ENCODE data around the gene AHR.

Gene AHR

GRCh38 chr7:17339952-17340351, 41.5 kb downstream of the AHR start:
- Histone ChIP-seq H3K4me3 (ENCODE audit: low read depth, low read length, poor library complexity, severe bottlenecking) (no peak overlapping the region), H3K79me2 (ENCODE audit: insufficient read depth, low read length) (no peaks in the 10 kb centered on the region), H2AFZ (ENCODE audit: low read length) (no peak overlapping the region), H3K4me2 (ENCODE audit: low read length) (no peak overlapping the region), H3K9me2 (ENCODE audit: low read depth, low read length) (0 out of 2 replicates have a peak, but pooled peaks cover 2% of the 10 kb centered on the region), H3F3A (ENCODE audit: insufficient read depth, low read length) (no peaks in the 10 kb centered on the region), H3K9ac (ENCODE audit: low read length) (no peak overlapping the region), H3K4me1 (ENCODE audit: insufficient read depth, low read length, severe bottlenecking) (no peaks in the 10 kb centered on the region), H3K9me3 (ENCODE audit: low read length) (no peaks in the 10 kb centered on the region), H4K20me1 (ENCODE audit: insufficient read depth, low read length) (no peaks in the 10 kb centered on the region), H3K27me3 (ENCODE audit: insufficient read depth, low read length) (no peaks in the 10 kb centered on the region), H3K27ac (ENCODE audit: low read depth, low read length, poor library complexity, severe bottlenecking) (no peak overlapping the region), H3K36me3 (ENCODE audit: insufficient read depth, low read length) (no peaks in the 10 kb centered on the region)
- no peak for TF ChIP-seq EZH2 (IDR thresholded peaks at IDR 0.05; ENCODE audit: borderline replicate concordance, low read length)
- TF ChIP-seq, protein P1, sequence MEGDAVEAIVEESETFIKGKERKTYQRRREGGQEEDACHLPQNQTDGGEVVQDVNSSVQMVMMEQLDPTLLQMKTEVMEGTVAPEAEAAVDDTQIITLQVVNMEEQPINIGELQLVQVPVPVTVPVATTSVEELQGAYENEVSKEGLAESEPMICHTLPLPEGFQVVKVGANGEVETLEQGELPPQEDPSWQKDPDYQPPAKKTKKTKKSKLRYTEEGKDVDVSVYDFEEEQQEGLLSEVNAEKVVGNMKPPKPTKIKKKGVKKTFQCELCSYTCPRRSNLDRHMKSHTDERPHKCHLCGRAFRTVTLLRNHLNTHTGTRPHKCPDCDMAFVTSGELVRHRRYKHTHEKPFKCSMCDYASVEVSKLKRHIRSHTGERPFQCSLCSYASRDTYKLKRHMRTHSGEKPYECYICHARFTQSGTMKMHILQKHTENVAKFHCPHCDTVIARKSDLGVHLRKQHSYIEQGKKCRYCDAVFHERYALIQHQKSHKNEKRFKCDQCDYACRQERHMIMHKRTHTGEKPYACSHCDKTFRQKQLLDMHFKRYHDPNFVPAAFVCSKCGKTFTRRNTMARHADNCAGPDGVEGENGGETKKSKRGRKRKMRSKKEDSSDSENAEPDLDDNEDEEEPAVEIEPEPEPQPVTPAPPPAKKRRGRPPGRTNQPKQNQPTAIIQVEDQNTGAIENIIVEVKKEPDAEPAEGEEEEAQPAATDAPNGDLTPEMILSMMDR (IDR thresholded peaks at IDR 0.05; ENCODE audit: low read length) = no peak

DNA sequence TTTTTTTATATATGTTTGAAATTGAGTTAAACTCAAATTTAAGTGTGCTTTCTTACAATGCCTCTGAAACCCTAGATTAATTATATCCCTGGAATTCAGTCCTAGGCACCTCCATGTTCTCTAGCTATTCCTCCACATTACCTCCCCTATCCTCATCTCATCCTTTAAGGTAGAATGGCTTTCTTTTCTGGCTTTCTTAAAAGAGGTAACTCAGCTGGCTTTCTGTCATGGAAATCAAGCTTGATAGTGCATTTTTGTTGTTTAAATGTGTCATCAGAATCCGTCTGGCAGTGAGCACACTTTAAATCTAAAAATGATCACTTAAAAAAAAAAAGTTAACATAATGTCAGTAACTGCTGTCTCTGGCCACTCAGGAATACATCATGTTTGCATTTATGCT, 42.2 kb downstream of the AHR start:
- Histone ChIP-seq H3K79me2 (ENCODE audit: insufficient read depth, low read length) (no peaks in the 10 kb centered on the region), H3K9me3 (ENCODE audit: low read length) (no peaks in the 10 kb centered on the region), H3K9me2 (ENCODE audit: low read depth, low read length) (0 out of 2 replicates have a peak, but pooled peaks cover 2% of the 10 kb centered on the region), H3K27me3 (ENCODE audit: insufficient read depth, low read length) (no peaks in the 10 kb centered on the region), H2AFZ (ENCODE audit: low read length) (no peak overlapping the region), H3K27ac (ENCODE audit: low read depth, low read length, poor library complexity, severe bottlenecking) (no peak overlapping the region), H3K36me3 (ENCODE audit: insufficient read depth, low read length) (no peaks in the 10 kb centered on the region), H3K9ac (ENCODE audit: low read length) (no peak overlapping the region), H3K4me3 (ENCODE audit: low read depth, low read length, poor library complexity, severe bottlenecking) (no peak overlapping the region), H3K4me2 (ENCODE audit: low read length) (no peak overlapping the region), H3K4me1 (ENCODE audit: insufficient read depth, low read length, severe bottlenecking) (no peaks in the 10 kb centered on the region), H3F3A (ENCODE audit: insufficient read depth, low read length) (no peaks in the 10 kb centered on the region), H4K20me1 (ENCODE audit: insufficient read depth, low read length) (no peaks in the 10 kb centered on the region)
- TF ChIP-seq, protein P1 (IDR thresholded peaks at IDR 0.05; ENCODE audit: low read length) = no peak
- TF ChIP-seq EZH2 (IDR thresholded peaks at IDR 0.05; ENCODE audit: borderline replicate concordance, low read length) = no peak

- Histone ChIP-seq H3K4me3 (ENCODE audit: low read depth, low read length, poor library complexity, severe bottlenecking) (no peak overlapping the region), H3F3A (ENCODE audit: insufficient read depth, low read length) (no peaks in the 10 kb centered on the region), H3K27me3 (ENCODE audit: insufficient read depth, low read length) (no peaks in the 10 kb centered on the region), H2AFZ (ENCODE audit: low read length) (no peak overlapping the region), H3K79me2 (ENCODE audit: insufficient read depth, low read length) (no peaks in the 10 kb centered on the region), H3K9ac (ENCODE audit: low read length) (no peak overlapping the region), H3K9me2 (ENCODE audit: low read depth, low read length) (no peaks in the 10 kb centered on the region), H3K4me2 (ENCODE audit: low read length) (no peak overlapping the region), H3K36me3 (ENCODE audit: insufficient read depth, low read length) (no peaks in the 10 kb centered on the region), H3K4me1 (ENCODE audit: insufficient read depth, low read length, severe bottlenecking) (no peaks in the 10 kb centered on the region), H4K20me1 (ENCODE audit: insufficient read depth, low read length) (no peaks in the 10 kb centered on the region), H3K9me3 (ENCODE audit: low read length) (no peaks in the 10 kb centered on the region), H3K27ac (ENCODE audit: low read depth, low read length, poor library complexity, severe bottlenecking) (no peak overlapping the region)
- TF ChIP-seq, protein P1 (IDR thresholded peaks at IDR 0.05; ENCODE audit: low read length) = no peak
- no peak for TF ChIP-seq EZH2 (IDR thresholded peaks at IDR 0.05; ENCODE audit: borderline replicate concordance, low read length)
These were observed 44.3 kb downstream of the AHR start for GRCh38 chr7:17342756-17343155.

Measured in OCI-LY1 (cell line).